Keratinocyte (primary cell): ENCODE results near the gene XYLT2. TPM values are rescaled to one million over a fixed set of nuclear protein-coding genes. Genes with fewer than 3 reads are reported as not detected.
A peak's percentile ranks its signal among the peaks of the same experiment; 100 is the strongest.

Experiments
- DNase-seq: peaks from one replicate; pipeline ENCODE4 v3.0.0-alpha.2; 2011; ENCODE audit warnings: low read depth, missing footprints, low spot score
- FAIRE-seq: peaks from 2 replicates; lab custom pipeline; 2011; peaks lifted over from hg19 to GRCh38; lab: Jason Lieb, UNC
- H2AFZ ChIP-seq: 2 replicates; pipeline ENCODE4 v1.6.0; 2012; ENCODE audit warnings: low read length, control low read depth, inconsistent platforms; ENCODE audit not compliant: control insufficient read depth
- H3K27ac ChIP-seq: 2 replicates; pipeline ENCODE4 v1.5.1; 2011; ENCODE audit warnings: low read length; ENCODE audit not compliant: control insufficient read depth, insufficient read depth
- H3K27me3 ChIP-seq: 3 replicates; pipeline ENCODE4 v1.6.0; 2011; ENCODE audit warnings: low read length; ENCODE audit not compliant: control insufficient read depth, insufficient read depth; ENCODE audit errors: extremely low read depth
- H3K36me3 ChIP-seq, 2 experiments: 2 replicates in 1 of 2; 3 replicates in 1 of 2; pipeline ENCODE4 v1.5.1; 2011; ENCODE audit warnings: low read length in 2 of 2, mild to moderate bottlenecking in 1 of 2; ENCODE audit not compliant: control insufficient read depth in 2 of 2, insufficient read depth in 2 of 2; ENCODE audit errors: extremely low read depth in 1 of 2
- H3K4me1 ChIP-seq: 3 replicates; pipeline ENCODE4 v1.5.1; 2011; ENCODE audit warnings: low read length; ENCODE audit not compliant: control insufficient read depth, insufficient read depth; ENCODE audit errors: extremely low read depth
- H3K4me2 ChIP-seq: 3 replicates; pipeline ENCODE4 v1.6.0; 2011; ENCODE audit warnings: low read depth, low read length; ENCODE audit not compliant: control insufficient read depth, insufficient read depth; ENCODE audit errors: extremely low read depth
- H3K4me3 ChIP-seq, 3 experiments: fragments of 200-600 bp in 1 of 3; sonication (generic) in 1 of 3; 2 replicates in 2 of 3; 3 replicates in 1 of 3; pipeline ENCODE4 v1.5.1; 2011 to 2016; ENCODE audit warnings: low read length in 3 of 3, mild to moderate bottlenecking in 3 of 3, control low read depth in 2 of 3, inconsistent platforms in 1 of 3, low read depth in 1 of 3, mixed read lengths in 1 of 3, mixed run types in 1 of 3, moderate library complexity in 1 of 3; ENCODE audit not compliant: control insufficient read depth in 2 of 3, insufficient read depth in 2 of 3; ENCODE audit errors: extremely low read depth in 1 of 3
- H3K79me2 ChIP-seq: 2 replicates; pipeline ENCODE4 v1.6.0; 2012; ENCODE audit warnings: low read length; ENCODE audit not compliant: control insufficient read depth, insufficient read depth
- H3K9ac ChIP-seq: 3 replicates; pipeline ENCODE4 v1.6.0; 2011; ENCODE audit warnings: low read length; ENCODE audit not compliant: control insufficient read depth, insufficient read depth; ENCODE audit errors: extremely low read depth
- H3K9me1 ChIP-seq: 3 replicates; pipeline ENCODE4 v1.6.0; 2011; ENCODE audit warnings: low read length; ENCODE audit not compliant: control insufficient read depth, insufficient read depth; ENCODE audit errors: extremely low read depth
- H3K9me3 ChIP-seq: 2 replicates; pipeline ENCODE4 v1.5.1; 2012; ENCODE audit warnings: low read depth, low read length; ENCODE audit not compliant: control insufficient read depth
- H4K20me1 ChIP-seq: 3 replicates; pipeline ENCODE4 v1.6.0; 2011; ENCODE audit warnings: low read length; ENCODE audit not compliant: control insufficient read depth, insufficient read depth; ENCODE audit errors: extremely low read depth
- CTCF ChIP-seq, 3 experiments: IDR thresholded peaks in 1 of 3; conservative IDR thresholded peaks in 1 of 3; optimal IDR thresholded peaks in 1 of 3; 2 replicates in 2 of 3; 3 replicates in 1 of 3; pipeline versions ENCODE3 to v1.5.1; 2011; ENCODE audit warnings: low read length in 3 of 3, mild to moderate bottlenecking in 3 of 3, moderate library complexity in 2 of 3, control low read depth in 1 of 3, inconsistent platforms in 1 of 3; ENCODE audit not compliant: insufficient read depth in 2 of 3; ENCODE audit errors: extremely low read depth in 1 of 3
- EZH2 ChIP-seq: IDR thresholded peaks from one replicate; pipeline ENCODE4 v1.6.1; 2012; ENCODE audit warnings: inconsistent platforms, mild to moderate bottlenecking, low read length, moderate library complexity
- dilution Hi-C: fragments of 300-500 bp; cut with MboI; formaldehyde crosslinking; loops from one replicate; pipeline ENCODE4 v1.7.0; 2020; ENCODE audit warnings: low sequenced_read_pairs; ENCODE audit not compliant: extremely low pct_ligation_motif_present
- polyA plus RNA-seq, 5 experiments: library from polyadenylated mRNA; depleted of rRNA in 3 of 5; stranded (reverse) in 3 of 5; stranded (forward) in 1 of 5; unstranded in 1 of 5; fragments of >200 nt; gene quantifications; 1 replicate in 1 of 5; 2 replicates in 3 of 5; 3 replicates in 1 of 5; pipeline versions ENCODE4 v1.2.1 to v1.2.3, GENCODE V29; 2011 to 2012; ENCODE audit warnings: missing spikeins in 2 of 5, low read depth in 1 of 5, low replicate concordance in 1 of 5

The XYLT2 gene
- polyA plus RNA-seq, 1 donor (not counting 4 experiments of a cell fraction or from before 2014, with no cell fraction given) = 15.3 TPM

- Histone ChIP-seq H3K27me3 (no peaks in the 10 kb centered on the region), H4K20me1 (no peaks in the 10 kb centered on the region), H3K27ac (peak overlapping the region; percentile 53), H3K4me1 (peaks cover 48% of the 10 kb centered on the region), H3K79me2 (no peaks in the 10 kb centered on the region), H3K9me1 (peaks cover 3% of the 10 kb centered on the region), H3K4me2 (peak overlapping the region; percentile 79), H2AFZ (peak overlapping the region; percentile 87), H3K4me3 (peak overlapping the region in 2 of 3 experiments; percentile 22 to 39), H3K36me3 (no peaks in the 10 kb centered on the region), H3K9me3 (no peaks in the 10 kb centered on the region), H3K9ac (peak overlapping the region; percentile 34)
- dilution Hi-C loops = no loop called here
- DNase-seq = no peak
- TF ChIP-seq EZH2 (no peak), CTCF (optimal IDR thresholded peaks at IDR 0.05 in 1 of 3, IDR thresholded peaks at IDR 0.05 in 1 of 3, conservative IDR thresholded peaks at IDR 0.05 in 1 of 3; ENCODE audit: extremely low read depth in 1 of 3, insufficient read depth in 2 of 3, low read length in 3 of 3) (no peak)
- FAIRE-seq = no peak
These were observed 26.5 kb upstream of the XYLT2 start for GRCh38 chr17:50319306-50320004.

- H4K20me1 ChIP-seq = no peaks in the 10 kb centered on the region
- dilution Hi-C loops = no loop called here
- no peaks in the 10 kb centered on the region for H3K9me3 ChIP-seq
- TF ChIP-seq CTCF (optimal IDR thresholded peaks at IDR 0.05 in 1 of 3, IDR thresholded peaks at IDR 0.05 in 1 of 3, conservative IDR thresholded peaks at IDR 0.05 in 1 of 3; ENCODE audit: extremely low read depth in 1 of 3, insufficient read depth in 2 of 3, low read length in 3 of 3) (no peak), EZH2 (no peak)
- DNase-seq (no peak), FAIRE-seq (no peak)
- H3K4me3 ChIP-seq = no peak overlapping the region
- no peaks in the 10 kb centered on the region for H3K79me2 ChIP-seq
- no peak overlapping the region for H3K27ac ChIP-seq
- H3K9ac ChIP-seq = no peak overlapping the region
- peaks cover 28% of the 10 kb centered on the region for H3K4me1 ChIP-seq
- H3K4me2 ChIP-seq = no peak overlapping the region
- H3K9me1 ChIP-seq = peaks cover 3% of the 10 kb centered on the region
- H3K36me3 ChIP-seq = no peaks in the 10 kb centered on the region
- H2AFZ ChIP-seq = no peak overlapping the region
- H3K27me3 ChIP-seq = no peaks in the 10 kb centered on the region
These were observed 23.7 kb upstream of the XYLT2 start for GRCh38 chr17:50322271-50322670.
